H9 (cell line): Measurements from ENCODE around the gene CNR1. TPM values are rescaled to one million over a fixed set of nuclear protein-coding genes. Genes with fewer than 3 reads are reported as not detected.

ENCODE experiments used
- DNase-seq: peaks from one replicate; pipeline ENCODE4 v3.0.0-alpha.2; 2017
- H2AFZ ChIP-seq: one replicate; pipeline ENCODE4 v1.6.1; 2013; ENCODE audit warnings: mild to moderate bottlenecking, low read length, control low read depth, moderate library complexity
- H2AK5ac ChIP-seq: 2 replicates; pipeline ENCODE4 v1.6.1; 2013; ENCODE audit warnings: low read length, control low read depth, mixed read lengths; ENCODE audit not compliant: insufficient read length
- H2BK120ac ChIP-seq: one replicate; pipeline ENCODE4 v1.6.1; 2013; ENCODE audit warnings: low read depth, mild to moderate bottlenecking, low read length, control low read depth, inconsistent platforms; ENCODE audit not compliant: poor library complexity, severe bottlenecking
- H2BK12ac ChIP-seq: 2 replicates; pipeline ENCODE4 v1.6.1; 2013; ENCODE audit warnings: low read length, control low read depth, mixed read lengths, low read depth; ENCODE audit not compliant: insufficient read length
- H2BK15ac ChIP-seq: 2 replicates; pipeline ENCODE4 v1.6.1; 2013; ENCODE audit warnings: low read depth, low read length, control low read depth
- H2BK20ac ChIP-seq: one replicate; pipeline ENCODE4 v1.6.1; 2013; ENCODE audit warnings: low read depth, mild to moderate bottlenecking, low read length, control low read depth, inconsistent platforms; ENCODE audit not compliant: poor library complexity, severe bottlenecking
- H2BK5ac ChIP-seq: 2 replicates; pipeline ENCODE4 v1.6.1; 2013; ENCODE audit warnings: low read length, control low read depth, mixed read lengths; ENCODE audit not compliant: insufficient read length
- H3K14ac ChIP-seq: 2 replicates; pipeline ENCODE4 v1.6.1; 2013; ENCODE audit warnings: low read length, control low read depth; ENCODE audit not compliant: insufficient read depth
- H3K18ac ChIP-seq: 2 replicates; pipeline ENCODE4 v1.6.1; 2013; ENCODE audit warnings: low read depth, mild to moderate bottlenecking, mixed read lengths, low read length, control low read depth; ENCODE audit not compliant: insufficient read length
- H3K23ac ChIP-seq: 2 replicates; pipeline ENCODE4 v1.6.1; 2013; ENCODE audit warnings: low read length, control low read depth, mixed read lengths, low read depth; ENCODE audit not compliant: insufficient read length
- H3K23me2 ChIP-seq: 2 replicates; pipeline ENCODE4 v1.6.1; 2013; ENCODE audit warnings: low read depth, mild to moderate bottlenecking, mixed read lengths, low read length, control low read depth; ENCODE audit not compliant: insufficient read length, poor library complexity, severe bottlenecking
- H3K27ac ChIP-seq: 2 replicates; pipeline ENCODE4 v1.5.1; 2013; ENCODE audit warnings: low read length, control low read depth, mixed read lengths, low read depth; ENCODE audit not compliant: insufficient read length
- H3K27me3 ChIP-seq: 2 replicates; pipeline ENCODE4 v1.6.1; 2013; ENCODE audit warnings: low read length, control low read depth, inconsistent platforms; ENCODE audit not compliant: insufficient read depth
- H3K4ac ChIP-seq: 2 replicates; pipeline ENCODE4 v1.6.1; 2013; ENCODE audit warnings: low read depth, mild to moderate bottlenecking, control low read depth, inconsistent platforms, low read length, moderate library complexity
- H3K4me1 ChIP-seq: 2 replicates; pipeline ENCODE4 v1.6.1; 2013; ENCODE audit warnings: low read length, control low read depth, inconsistent platforms; ENCODE audit not compliant: insufficient read depth
- H3K4me2 ChIP-seq: 2 replicates; pipeline ENCODE4 v1.6.1; 2013; ENCODE audit warnings: low read length, control low read depth, mixed read lengths; ENCODE audit not compliant: insufficient read length, insufficient read depth
- H3K56ac ChIP-seq: 2 replicates; pipeline ENCODE4 v1.6.1; 2013; ENCODE audit warnings: low read depth, mild to moderate bottlenecking, mixed read lengths, low read length, control low read depth; ENCODE audit not compliant: insufficient read length
- H3K79me1 ChIP-seq: 2 replicates; pipeline ENCODE4 v1.6.1; 2013; ENCODE audit warnings: low read depth, mild to moderate bottlenecking, moderate library complexity, low read length, control low read depth, inconsistent platforms; ENCODE audit not compliant: insufficient read depth, poor library complexity, severe bottlenecking
- H3K79me2 ChIP-seq: 2 replicates; pipeline ENCODE4 v1.6.1; 2013; ENCODE audit warnings: low read length, control low read depth, inconsistent platforms; ENCODE audit not compliant: insufficient read depth
- H3K9ac ChIP-seq: 2 replicates; pipeline ENCODE4 v1.6.1; 2013; ENCODE audit warnings: low read length, control low read depth, mixed read lengths; ENCODE audit not compliant: insufficient read length; ENCODE audit errors: extremely low read depth
- H3K9me3 ChIP-seq: one replicate; pipeline ENCODE4 v1.6.1; 2013; ENCODE audit warnings: low read depth, low read length, inconsistent platforms; ENCODE audit not compliant: control insufficient read depth
- H3T11ph ChIP-seq: one replicate; pipeline ENCODE4 v1.6.1; 2013; ENCODE audit warnings: mild to moderate bottlenecking, low read length, control low read depth, inconsistent platforms
- H4K20me1 ChIP-seq: one replicate; pipeline ENCODE4 v1.6.1; 2013; ENCODE audit not compliant: control insufficient read depth, insufficient read length, insufficient read depth
- H4K5ac ChIP-seq: 2 replicates; pipeline ENCODE4 v1.6.1; 2013; ENCODE audit warnings: low read depth, mild to moderate bottlenecking, mixed read lengths, low read length, control low read depth; ENCODE audit not compliant: insufficient read length
- H4K8ac ChIP-seq: replicated peaks from 2 replicates; pipeline ENCODE4 v1.6.1; 2013; ENCODE audit warnings: low read length, control low read depth, mixed read lengths, low read depth; ENCODE audit not compliant: insufficient read length
- H4K91ac ChIP-seq: 2 replicates; pipeline ENCODE4 v1.6.1; 2013; ENCODE audit warnings: low read depth, mild to moderate bottlenecking, moderate library complexity, mixed read lengths, low read length, control low read depth; ENCODE audit not compliant: insufficient read length
- H3K27ac Mint-ChIP-seq, 3 experiments: 2 replicates in 2 of 3; 3 replicates in 1 of 3; pipeline ENCODE4 v1.8.0; 2020 to 2021; ENCODE audit warnings: mixed read lengths in 3 of 3, mild to moderate bottlenecking in 1 of 3, moderate library complexity in 1 of 3
- H3K27me3 Mint-ChIP-seq: 2 replicates; pipeline ENCODE4 v1.8.0; 2021; ENCODE audit warnings: low read depth, mild to moderate bottlenecking, moderate library complexity, mixed read lengths
- H3K36me3 Mint-ChIP-seq, 3 experiments: 2 replicates in 2 of 3; 3 replicates in 1 of 3; pipeline ENCODE4 v1.8.0; 2020 to 2021; ENCODE audit warnings: low read depth in 3 of 3, mixed read lengths in 3 of 3; ENCODE audit not compliant: insufficient read depth in 1 of 3
- H3K4me1 Mint-ChIP-seq, 2 experiments: 2 replicates each; pipeline ENCODE4 v1.8.0; 2020; ENCODE audit warnings: mixed read lengths in 2 of 2
- H3K4me3 Mint-ChIP-seq, 2 experiments: 2 replicates in 1 of 2; 3 replicates in 1 of 2; pipeline ENCODE4 v1.8.0; 2020 to 2021; ENCODE audit warnings: mild to moderate bottlenecking in 2 of 2, mixed read lengths in 2 of 2, moderate library complexity in 1 of 2
- H3K9me3 Mint-ChIP-seq, 2 experiments: 2 replicates in 1 of 2; 3 replicates in 1 of 2; pipeline ENCODE4 v1.8.0; 2020; ENCODE audit warnings: mild to moderate bottlenecking in 2 of 2, mixed read lengths in 2 of 2, moderate library complexity in 1 of 2
- WGBS: extraction: QIAGEN DNeasy Blood & Tissue Kit; methylation state at CpG from one replicate; pipeline ENCODE4 v1.1.7; 2013; ENCODE audit warnings: missing lambda C conversion rate, low lambda C conversion rate, mixed read lengths; ENCODE audit not compliant: insufficient read length; ENCODE audit errors: extremely low coverage; 5-methylcytosine and 5-hydroxymethylcytosine counted together
- total RNA-seq: library from RNA; stranded (reverse); gene quantifications from 2 replicates; pipeline ENCODE4 v1.2.1, GENCODE V29; 2021
- TF ChIP-seq, protein P1 (sequence below): fragments of 200-600 bp; sonication (generic); conservative IDR thresholded peaks from 3 replicates; pipeline ENCODE4 v1.8.0; 2021; ENCODE audit warnings: antibody characterized with exemption, mild to moderate bottlenecking

The CNR1 gene
- total RNA-seq, 1 experiment from 2014 or later = 0.72 TPM

DNA sequence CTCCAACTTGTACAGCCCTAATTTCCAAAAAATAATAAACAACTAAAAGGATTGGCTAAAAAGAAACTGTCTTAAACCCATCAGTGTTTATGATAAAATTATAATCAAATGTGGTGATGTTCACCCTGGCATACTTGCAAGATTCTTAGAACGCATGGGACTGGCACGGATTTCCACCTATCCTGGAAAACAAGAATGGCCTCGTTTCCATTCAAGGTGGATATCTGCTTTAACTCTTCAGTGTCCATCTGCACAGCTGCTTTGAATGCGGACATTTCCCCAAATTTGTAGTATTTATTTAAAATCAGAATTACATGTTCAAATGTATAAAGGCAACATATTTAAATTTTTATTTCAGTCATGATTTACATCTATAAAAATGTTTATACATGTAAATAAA is 4.2 kb downstream of the CNR1 start:
- Histone ChIP-seq H2AFZ (no peak overlapping the region), H3K4me2 (no peak overlapping the region), H3K79me2 (no peaks in the 10 kb centered on the region), H3K23me2 (peaks cover 7% of the 10 kb centered on the region), H3K23ac (no peak overlapping the region), H2BK120ac (no peak overlapping the region), H3K9ac (no peak overlapping the region), H2BK12ac (no peak overlapping the region), H3K56ac (no peak overlapping the region), H3K9me3 (no peaks in the 10 kb centered on the region), H2BK5ac (no peak overlapping the region), H4K8ac (no peak overlapping the region), H4K20me1 (no peaks in the 10 kb centered on the region), H3K79me1 (no peaks in the 10 kb centered on the region), H3K14ac (no peak overlapping the region), H4K91ac (no peak overlapping the region), H3K27ac (no peak overlapping the region), H2BK15ac (no peak overlapping the region), H4K5ac (no peak overlapping the region), H3K4ac (no peak overlapping the region), H2BK20ac (no peak overlapping the region), H3K27me3 (peaks cover 6% of the 10 kb centered on the region), H3K18ac (no peak overlapping the region), H3T11ph (no peak overlapping the region), H2AK5ac (no peak overlapping the region), H3K4me1 (no peaks in the 10 kb centered on the region)
- TF ChIP-seq, protein P1, sequence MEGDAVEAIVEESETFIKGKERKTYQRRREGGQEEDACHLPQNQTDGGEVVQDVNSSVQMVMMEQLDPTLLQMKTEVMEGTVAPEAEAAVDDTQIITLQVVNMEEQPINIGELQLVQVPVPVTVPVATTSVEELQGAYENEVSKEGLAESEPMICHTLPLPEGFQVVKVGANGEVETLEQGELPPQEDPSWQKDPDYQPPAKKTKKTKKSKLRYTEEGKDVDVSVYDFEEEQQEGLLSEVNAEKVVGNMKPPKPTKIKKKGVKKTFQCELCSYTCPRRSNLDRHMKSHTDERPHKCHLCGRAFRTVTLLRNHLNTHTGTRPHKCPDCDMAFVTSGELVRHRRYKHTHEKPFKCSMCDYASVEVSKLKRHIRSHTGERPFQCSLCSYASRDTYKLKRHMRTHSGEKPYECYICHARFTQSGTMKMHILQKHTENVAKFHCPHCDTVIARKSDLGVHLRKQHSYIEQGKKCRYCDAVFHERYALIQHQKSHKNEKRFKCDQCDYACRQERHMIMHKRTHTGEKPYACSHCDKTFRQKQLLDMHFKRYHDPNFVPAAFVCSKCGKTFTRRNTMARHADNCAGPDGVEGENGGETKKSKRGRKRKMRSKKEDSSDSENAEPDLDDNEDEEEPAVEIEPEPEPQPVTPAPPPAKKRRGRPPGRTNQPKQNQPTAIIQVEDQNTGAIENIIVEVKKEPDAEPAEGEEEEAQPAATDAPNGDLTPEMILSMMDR = no peak
- Mint-ChIP-seq H3K36me3 (no peaks in the 10 kb centered on the region), H3K27me3 (peaks cover 29% of the 10 kb centered on the region), H3K4me3 (no peak overlapping the region), H3K9me3 (no peaks in the 10 kb centered on the region; a peak in 1 of 5 replicates), H3K27ac (no peak overlapping the region), H3K4me1 (peaks cover 10 to 17% of the 10 kb centered on the region in 2 experiments)
- DNase-seq = no peak
- WGBS = no CpG with 5 or more reads among the region's 4 CpGs
